NCI-H2081 (cell line): ENCODE measurements around the gene FAM163B.
A peak's percentile ranks its signal among the peaks of the same experiment; 100 is the strongest.

ENCODE experiments used
- DNase-seq, 2 experiments: peaks; one replicate each; lab custom pipeline; 2025; lab: John Stamatoyannopoulos, UW

Gene FAM163B

GRCh38 chr9:133599470-133600173 is 9.6 kb downstream of the FAM163B start:
- no peak for DNase-seq

- DNase-seq = no peak
Observed at GRCh38 chr9:133598978-133599377, 10.2 kb downstream of the FAM163B start.

- peak in 1 of 2 experiments; percentile 54 for DNase-seq
Observed at GRCh38 chr9:133597316-133597957, 11.8 kb downstream of the FAM163B start.

DNA sequence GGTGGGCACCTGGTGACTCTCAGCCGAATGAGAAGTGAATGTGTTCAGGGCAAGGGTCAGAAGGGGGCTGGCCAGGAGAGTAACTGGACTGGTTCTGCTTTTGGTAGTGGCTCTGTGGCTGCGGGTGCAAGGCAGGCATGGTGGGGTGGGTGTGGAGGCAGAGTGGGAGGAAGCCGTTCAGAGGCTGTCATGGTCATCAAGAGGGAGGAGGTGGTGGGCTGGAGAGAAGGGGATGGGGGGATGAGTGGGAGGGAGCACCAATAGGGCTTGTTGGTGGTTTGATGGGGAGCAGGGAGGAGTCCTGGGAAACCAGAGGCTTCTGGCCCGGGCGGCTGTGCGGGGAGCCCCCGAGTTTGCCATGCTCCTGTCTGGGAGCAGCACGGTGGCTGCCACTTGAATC is 13.3 kb downstream of the FAM163B start:
- no peak for DNase-seq

DNA sequence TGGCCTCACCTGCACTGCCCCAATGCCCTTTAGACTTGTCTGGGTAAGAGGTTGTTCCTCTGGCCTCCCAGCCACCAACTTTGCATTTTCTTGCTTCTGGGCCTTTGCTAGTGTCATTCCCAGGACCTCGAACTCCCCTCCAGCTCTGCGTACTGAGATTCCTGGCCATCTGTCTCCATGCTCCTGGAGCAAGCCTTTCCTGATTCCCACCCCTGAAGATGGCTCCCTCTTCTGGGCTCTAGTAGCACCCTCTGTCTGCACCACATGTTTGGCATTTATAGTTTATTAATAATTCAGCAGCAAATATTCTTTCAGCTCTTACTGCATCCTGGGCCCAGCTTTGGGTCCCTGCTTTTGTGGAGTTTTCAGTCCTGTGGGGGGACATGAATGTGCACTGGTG is 14.9 kb downstream of the FAM163B start:
- DNase-seq = no peak

DNA sequence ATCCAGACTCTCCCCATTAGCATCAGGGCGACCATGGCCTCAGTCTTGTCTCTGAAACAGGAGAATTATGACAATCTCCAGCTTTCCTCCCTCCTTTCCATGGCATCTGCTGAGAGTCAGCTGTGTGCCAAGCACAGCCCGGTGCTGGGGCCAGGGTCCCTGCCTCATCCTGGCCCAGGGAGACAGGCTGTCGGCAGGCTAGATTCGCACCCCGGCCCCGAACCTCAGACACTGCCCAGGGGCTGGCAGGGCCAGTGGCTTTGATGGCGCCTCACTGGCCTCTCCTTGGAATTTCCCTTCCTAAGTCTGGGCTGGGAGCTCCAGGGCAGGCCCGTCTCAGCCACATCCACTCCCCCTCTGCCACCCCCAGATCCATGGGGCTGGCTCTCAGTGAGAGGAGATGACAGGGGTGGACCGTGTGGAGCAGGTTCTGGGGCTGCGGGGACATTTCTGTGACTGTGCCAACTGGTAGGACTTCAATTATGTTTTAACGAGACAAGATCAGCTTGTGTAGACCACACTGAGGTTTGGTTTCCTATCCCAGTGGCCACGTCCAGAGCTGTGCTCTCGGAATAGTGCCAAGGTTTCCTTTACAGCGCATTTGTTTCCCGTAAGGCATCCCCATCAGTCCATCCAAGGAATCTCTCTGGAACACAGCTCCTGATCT is 15.5 kb downstream of the FAM163B start:
- no peak for DNase-seq

DNA sequence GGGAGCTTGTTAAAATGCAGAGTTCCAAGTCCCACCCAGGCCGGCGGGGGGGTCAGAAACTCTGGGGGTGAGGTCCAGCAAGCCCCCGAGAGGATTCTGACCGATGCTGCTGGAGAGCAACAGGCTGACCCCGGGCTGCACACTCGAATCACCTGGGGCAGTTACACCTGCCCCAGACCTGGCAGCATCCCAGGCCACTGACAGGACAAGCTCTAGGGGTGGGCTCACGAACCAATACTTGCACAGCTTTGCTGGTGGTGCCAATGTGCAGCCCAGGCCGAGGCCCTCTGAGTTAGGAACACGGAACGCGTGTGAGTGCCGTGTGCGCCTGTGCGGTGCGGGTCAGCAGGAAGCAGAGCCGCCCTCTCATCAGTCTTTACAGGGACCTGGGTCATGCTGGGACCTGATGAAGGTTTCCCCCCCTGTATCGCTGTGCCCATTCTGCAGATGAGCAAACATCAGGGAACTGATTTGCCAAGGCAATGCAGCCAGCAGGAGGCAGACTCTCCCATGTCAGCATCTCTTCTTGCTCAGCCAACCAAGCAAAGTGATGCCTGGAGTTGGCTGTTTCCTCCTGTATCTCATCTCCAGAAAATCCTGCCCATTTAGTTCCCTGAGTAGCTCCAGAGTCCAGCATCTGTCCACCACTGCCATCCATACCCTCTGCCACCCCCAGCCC is 16.3 kb downstream of the FAM163B start:
- DNase-seq = peak in 1 of 2 experiments; percentile 21

GRCh38 chr9:133591985-133592384 is 17.2 kb downstream of the FAM163B start:
- no peak for DNase-seq

DNA sequence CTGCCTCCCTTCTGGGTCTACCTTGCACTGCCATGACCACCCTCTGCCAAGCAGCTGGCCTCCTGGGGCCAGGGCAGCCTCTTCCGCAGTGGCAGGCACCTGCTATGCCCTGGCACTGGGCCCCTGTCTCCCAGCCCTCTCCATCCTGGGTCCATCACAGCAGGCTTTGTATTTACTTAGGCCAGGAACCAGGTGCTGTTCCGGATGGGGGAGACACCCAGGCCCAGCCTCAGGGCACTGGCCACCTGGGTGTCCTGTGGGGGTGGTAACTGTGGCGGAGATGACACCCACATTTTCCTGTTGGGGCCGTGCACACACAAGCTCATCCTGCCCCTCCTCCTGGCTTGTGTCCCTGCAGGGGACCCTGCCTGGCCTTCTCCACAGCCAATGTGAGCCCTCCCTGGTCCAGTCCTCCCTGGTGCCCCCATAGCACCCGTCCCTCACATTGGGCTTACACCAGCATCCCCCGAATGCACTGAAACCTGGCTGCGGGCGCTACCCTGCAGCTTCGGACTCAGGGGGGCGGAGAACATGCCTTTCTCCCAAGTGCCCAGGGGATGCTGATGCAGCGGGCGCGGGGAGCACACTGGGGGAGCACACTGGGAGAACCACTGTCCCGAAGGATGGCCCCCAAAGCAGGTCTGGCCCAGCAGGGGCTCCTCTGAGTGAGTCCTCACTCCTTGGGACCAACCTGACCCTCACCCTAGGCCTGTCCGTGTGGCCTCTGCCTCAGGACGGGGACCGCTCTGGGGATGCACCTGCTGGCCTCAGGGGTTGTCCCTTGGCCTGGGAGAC is 17.9 kb downstream of the FAM163B start:
- DNase-seq = peak; percentile 82 to 94

GRCh38 chr9:133590231-133590855 is 18.8 kb downstream of the FAM163B start:
- no peak for DNase-seq

DNA sequence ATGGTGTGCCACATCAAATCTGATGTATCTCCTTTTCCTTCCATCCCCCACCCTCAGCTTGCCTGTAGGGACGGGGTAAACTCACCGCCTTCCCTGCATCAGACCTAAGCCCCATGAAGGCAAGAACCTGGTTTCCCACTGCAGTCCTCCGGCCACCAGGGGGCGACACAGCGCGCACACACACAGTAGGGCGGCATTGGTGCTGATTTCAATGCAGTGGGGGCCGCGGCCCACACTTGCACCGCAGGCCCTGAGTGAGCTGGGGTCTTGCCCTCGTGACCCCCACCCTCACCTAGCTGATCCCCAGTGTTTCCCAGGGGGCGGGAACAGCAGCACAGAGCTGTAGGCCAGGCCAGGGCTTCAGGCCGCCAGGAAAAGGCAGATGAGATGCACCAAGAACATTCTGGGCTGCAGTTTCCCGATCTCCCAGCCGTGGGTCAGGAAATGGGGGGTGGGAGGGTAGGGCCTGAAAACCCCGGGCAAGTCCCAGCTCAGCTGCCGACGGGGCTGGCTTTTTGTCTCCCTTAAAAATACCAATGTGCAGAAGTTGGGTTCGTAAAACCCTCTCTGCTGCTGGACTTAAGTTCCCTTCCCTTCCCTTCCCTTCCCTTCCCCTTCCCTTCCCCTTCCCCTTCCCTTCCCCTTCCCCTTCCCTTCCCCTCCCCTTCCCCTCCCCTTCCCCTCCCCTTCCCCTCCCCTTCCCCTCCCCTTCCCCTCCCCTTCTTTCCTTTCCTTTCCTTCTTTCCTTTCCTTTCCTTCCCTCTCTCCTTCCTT is 19.5 kb downstream of the FAM163B start:
- DNase-seq = no peak

- DNase-seq = no peak
Observed at GRCh38 chr9:133587466-133587865, 21.7 kb downstream of the FAM163B start.

DNA sequence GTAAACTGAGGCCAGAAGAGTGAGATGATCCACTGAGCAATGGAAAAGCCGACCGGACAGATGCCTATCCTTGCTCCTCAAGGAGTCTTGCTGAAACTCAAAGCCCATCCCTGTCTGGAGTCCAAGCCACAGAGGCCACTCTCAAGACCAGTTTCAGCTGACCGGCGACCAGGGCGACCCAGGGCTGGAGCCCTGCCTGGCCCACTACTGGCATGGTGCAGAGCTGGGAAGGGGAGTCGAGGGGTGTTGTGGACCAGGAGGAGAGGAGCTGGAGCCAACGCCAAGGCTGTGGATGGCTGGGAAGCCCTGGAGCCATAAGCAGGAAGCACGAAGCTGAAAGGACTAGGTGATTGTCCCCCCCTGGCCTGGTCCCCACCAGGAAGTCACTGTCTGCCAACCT is 22.1 kb downstream of the FAM163B start:
- no peak for DNase-seq

GRCh38 chr9:133585481-133586351 is 23.5 kb downstream of the FAM163B start:
- DNase-seq = peak; percentile 47 to 67

DNA sequence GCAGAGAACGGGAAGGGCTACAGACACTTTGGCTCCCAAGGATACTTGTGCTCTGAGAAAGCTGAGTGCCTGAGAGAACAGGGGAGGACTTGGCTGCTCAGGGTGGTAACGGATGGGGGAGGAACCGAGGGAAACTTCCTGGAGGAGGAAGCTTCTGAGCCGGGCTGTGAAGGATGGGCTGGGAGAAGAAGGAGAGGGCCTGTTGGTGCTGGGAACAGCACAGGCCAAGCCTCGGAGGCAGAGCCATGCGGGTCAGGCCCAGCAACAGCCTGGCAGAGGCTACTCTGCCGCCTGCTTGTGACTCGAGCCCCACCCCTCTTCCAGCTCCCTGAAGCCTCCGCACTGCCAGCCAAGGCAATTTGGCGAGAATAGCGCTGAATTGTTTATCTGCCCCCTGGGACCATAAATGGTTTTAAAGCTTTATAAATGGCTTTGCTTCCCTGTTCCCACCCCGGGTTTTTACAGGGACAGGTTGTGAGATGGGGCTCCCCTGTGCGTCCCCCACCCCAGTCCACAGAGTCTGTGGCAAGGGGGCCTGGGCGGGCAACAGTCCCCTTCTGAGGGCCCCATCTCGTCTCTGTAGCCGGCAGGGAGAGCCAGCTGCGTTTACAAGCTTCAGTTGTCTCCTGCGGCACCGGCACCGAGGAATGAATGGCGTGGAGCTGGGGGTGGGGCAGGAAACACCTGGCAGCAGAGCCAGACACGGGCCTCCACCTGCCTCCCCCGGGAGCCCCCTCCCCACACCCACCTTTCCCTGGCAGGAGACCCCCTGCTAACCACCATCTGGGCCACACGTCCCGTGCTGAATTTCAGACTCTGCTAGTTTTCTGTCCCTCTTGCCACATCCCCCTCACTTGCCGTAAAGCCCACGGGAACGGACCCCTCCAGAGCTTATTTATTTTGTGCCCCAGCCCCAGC is 24.4 kb downstream of the FAM163B start:
- DNase-seq = peak; percentile 94 to 97

GRCh38 chr9:133584167-133584558 is 25.0 kb downstream of the FAM163B start:
- no peak for DNase-seq

DNA sequence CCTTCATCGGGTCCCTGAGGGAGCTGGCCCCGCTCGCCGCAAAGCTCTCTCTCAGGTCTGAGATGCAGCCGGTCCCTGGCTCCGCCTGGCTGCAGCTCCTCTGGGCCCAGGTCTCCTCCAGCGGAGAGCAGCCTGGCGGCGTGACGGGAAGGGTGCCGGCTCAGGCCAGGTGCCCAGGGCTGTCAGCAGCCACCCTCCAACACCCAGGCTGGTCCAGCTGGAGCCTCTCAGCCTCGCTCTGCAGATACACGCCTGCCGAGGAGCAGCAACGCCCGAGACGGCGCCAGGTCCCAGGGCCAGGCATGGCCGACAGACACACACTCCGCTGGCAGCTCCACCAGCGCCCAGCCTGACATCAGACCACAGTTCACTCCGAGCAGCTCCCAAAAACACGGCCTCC is 25.6 kb downstream of the FAM163B start:
- DNase-seq = peak in 1 of 2 experiments; percentile 37

GRCh38 chr9:133583111-133583510 is 26.1 kb downstream of the FAM163B start:
- DNase-seq = no peak
